Kidney glomerular epithelial cell (primary cell): Measurements from ENCODE around the gene ATP1B3.
"Not testable (repeated sequence)": the region's sequence is repeated elsewhere in the genome, so short reads cannot be mapped to it uniquely, and the experiment has no call there.

Experiments used
- DNase-seq: peaks from one replicate; lab custom pipeline; 2025; lab: John Stamatoyannopoulos, UW

Gene ATP1B3

DNA sequence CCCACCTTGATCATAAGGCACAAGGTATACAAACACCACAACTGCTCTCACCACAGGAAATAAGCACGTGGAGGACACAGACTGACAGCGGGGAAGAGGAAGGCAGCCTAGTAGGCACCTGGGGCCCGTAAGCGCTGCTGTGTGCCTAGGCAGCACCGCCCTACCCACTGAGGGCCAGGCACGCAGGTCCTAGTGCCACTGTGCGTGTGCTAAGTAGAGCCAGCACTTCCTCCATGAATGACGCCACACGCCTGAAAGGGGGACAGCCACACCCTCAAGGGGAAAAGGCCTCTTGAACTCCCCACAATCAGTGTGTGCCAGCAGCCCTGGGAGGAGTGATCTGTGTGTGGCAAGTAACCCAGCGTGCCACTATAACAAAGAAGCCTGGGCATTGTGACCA, 73.0 kb downstream of the ATP1B3 start:
- no peak for DNase-seq

DNA sequence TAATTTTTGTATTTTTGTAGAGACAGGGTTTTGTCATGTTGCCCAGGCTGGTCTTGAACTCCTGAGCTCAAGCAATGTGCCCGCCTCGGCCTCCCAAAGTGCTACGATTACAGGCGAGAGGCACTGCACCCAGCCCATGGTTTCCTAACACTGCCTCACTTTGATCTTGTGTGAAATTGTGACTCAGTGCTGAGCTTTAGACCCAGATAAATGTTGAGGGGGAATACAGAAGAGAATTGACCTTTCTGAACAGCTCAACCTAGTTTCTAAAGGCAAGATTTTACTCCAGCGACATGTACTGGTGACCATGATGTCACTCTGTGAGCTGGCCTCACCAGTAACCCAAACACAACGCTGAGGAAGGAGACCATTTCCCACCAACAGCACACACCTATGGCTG, 73.5 kb downstream of the ATP1B3 start:
- no peak for DNase-seq

DNA sequence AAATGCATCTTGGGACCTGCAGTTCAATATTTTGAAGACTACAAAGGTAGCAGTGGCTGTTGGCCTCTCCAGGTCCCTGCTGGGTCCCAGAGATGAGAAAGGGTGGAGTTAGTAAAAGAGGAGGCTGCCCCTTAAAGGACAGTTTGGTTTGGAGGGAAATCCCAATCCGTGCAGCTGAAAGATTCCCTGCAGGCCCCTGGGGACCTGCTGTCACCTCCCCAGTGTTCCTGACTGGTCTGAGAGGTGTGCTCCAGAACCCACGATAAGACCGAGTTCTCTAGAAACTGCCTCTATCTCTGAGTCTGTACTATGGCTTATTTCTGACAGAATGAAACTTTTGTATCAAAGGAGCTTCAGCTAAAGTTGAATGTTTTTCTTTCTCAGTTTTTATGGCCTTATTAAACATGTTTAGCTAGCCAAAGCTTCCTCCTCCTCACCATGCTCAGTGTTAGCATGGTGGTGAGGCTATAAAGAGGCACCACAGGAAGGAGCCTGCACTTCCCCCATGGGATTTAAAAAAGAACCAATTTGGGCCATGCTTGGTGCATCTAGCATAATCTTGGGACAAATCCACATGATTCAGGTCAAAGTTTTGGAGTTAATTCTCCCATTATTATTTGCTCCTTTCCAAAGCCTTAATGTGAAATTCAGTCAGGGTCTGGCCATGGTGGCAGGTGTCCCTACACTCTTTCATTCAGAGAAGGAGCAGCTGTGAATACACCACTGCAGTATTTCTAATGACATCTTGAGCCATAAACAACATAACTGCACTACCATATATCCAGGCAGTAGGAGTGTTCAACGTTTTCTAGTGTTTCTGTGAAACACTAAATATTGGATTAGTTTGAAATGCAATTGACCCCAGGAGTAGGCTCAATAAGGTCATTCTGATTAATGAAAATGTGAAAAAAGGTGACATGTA, 74.4 kb downstream of the ATP1B3 start:
- no peak for DNase-seq

DNA sequence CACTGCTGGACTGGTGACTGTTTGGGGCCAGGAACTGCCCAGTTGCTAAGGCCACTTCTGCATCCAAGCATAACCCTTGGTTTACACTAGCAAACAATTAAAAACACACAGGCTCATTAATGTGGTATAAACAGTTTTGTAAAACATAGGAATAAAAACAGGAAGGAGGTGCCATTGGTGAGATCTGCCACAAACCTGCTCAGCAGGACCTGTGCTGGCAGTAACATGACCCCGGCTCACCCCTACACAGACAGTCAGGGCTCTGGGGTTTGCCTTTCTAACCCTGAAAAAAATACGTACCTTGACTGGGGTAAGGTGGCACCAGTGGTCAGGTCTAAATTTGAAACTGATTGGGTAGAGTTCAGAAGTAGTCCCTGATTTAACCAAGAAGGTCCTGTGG, 76.2 kb downstream of the ATP1B3 start:
- no peak for DNase-seq

DNA sequence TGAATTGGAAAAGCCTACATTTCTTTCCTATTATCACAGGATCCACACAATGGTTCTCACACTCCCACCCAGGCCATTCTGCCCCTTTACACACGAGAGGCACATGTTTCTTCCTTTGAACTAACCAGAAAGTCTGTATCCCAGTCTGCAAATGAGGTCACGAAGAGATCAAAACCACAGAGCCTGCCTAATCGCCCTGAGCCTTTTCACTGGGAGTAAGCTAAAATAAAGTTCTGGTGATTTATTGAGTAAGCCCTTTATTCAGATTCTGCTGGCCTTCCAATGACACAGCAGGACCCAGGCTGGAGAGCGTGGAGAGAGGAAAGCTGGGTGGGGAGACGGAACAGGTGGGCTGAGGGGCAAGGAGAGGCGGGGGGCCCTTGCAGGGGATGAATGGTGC, 78.7 kb downstream of the ATP1B3 start:
- DNase-seq: no peak

DNA sequence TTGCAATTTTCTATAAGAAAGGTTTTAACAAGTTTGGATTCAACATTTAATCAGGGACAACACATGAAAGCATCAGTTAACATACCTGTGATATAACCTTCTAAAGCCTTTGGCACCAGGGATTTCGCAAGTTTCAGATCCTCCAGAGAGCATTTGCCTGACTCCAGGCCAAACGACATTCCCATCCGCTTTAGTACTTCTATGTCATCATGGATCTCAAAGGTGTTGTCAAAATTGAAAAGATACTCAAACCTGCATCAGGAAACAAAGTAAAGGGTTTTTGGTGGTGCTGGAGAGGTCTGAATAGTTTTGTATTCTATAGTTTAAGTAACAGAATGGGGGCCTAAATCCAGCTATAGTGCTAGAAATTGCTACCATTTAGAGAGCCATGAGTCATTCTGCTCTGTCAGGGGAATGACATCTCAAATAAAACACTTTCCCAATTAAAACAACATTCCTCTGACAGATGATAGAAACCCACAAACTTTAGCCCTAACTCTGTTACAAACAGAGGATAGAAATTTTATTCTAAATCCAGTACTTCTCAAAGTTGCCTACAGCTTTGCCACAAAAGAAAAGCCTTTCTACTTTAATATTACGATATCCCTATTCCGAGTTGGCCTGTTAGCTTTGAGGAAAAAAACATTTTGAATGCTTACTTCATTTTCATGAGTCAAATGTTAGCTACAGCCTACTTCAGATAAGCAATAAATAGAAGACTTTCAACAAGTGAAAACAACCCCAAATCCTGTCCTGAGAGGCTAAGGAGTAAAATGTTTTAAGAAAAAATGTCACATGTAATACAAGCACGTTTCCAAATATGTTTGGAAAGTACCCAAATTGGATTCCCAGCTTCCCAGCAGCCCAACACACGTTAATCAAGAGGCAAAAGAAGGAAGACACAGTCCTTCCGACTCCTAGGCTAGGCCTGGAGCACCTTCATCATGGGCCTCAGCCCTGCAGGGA, 83.4 kb downstream of the ATP1B3 start:
- DNase-seq: peak; percentile 59

DNA sequence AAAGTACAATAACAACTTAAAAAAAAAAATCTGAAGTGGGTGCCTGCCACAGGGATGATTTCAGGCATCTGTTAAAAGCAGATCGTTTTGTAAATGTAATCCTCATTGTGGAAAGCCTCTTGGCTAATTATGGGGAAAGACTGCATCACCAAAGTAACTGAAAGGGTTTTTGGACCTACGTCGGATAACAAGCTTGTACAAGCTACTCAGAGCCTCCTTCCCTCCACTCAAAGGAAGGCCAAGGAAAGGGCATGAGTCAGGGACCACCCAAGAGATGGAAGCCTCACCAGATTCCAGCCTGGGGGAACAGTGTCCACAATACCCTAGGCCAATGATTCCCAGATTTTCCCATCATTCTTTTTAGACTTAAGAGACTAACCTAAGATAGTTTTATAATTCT, 84.3 kb downstream of the ATP1B3 start:
- DNase-seq: no peak

DNA sequence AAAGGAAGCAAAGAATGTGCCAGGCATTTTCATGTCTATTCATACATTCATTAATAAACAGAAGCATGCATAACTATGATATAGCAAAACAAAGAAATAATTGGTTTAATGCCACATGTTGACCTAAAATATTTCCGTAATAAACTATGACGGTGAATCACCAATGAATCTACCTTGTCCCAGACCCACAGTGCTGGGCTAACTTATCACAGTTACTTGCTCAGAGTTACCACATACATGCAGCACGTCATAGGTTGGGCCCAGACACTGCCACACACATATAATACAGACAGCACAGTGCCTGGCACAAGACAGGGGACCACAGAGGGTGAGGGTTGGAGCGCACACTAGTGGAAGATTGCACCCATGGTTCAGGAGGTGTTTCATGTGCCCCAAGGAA, 86.9 kb downstream of the ATP1B3 start:
- DNase-seq: no peak

DNA sequence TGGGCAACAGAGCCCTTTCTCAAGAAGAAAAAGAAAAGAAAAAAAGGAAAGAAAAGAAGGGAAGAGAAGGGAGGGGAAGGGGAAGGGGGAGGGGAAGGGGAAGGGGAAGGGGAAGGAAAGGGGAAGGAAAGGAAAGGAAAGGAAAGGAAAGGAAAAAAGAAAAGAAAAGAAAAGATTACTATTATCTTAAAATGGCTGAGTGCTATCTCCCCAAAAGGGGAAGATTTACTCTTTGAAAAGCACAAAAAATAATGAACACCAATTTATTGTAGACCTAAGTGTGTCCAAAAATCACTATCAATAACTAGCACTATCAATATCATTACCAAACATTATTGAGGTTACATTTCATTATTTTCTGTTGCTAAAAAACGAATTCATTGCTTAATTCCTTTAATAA, 89.0 kb downstream of the ATP1B3 start:
- DNase-seq: no peak

DNA sequence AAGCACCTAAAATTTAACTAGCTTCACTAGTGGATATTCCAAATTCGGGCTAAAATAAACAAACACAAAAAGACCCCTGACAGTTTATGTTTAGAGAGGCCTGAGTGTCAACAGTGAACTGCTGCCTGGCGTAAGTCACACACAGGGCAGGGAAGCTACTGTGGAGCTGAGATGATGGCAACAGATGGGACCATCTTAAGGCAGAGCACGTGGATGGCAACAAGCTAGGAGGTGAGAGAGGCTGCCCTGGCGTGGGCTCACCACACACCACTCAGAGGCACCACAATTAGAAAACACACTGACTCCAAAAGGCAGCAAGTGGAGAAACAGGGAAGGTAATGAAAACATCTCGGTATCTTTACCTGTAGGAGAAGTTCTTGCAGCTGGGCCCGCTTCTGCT, 93.3 kb downstream of the ATP1B3 start:
- no peak for DNase-seq

DNA sequence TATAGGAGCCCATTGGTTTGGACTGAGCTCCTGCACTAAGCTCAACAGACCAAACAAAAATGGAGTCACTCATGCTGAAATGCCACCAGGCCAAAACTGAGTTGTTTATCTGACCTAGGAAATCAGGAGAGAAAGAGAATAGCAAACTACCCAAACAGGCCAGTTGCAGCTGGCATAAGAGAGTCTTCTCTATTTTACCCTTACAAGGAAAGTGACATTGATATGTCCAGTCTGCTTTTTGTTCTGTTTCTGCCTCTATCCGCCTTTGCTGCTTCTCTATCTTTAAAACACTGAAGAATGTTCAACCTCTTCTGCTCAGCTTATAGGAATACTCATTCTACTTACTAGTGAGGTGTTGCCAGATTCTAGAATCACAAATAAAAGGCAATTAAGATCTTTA, 95.1 kb downstream of the ATP1B3 start:
- DNase-seq: no peak

DNA sequence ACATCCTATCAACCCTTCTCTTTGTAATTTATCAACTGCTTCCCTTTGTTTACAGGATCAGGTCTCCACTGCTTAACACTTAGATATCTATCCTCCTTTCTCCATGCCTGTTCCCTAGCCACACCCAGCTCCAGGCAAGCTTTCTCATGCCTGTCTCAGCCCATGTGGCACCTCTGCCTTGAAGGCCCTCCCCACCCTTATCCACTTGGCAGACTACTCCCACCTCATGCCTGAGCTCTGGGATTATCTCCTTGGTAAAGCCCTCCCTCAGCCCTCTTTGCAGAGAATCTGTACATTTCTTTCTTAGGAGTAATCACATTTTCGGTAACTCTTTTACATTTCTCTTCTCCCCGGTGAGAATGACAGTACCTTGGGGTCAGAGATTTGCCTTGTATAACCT, 96.0 kb downstream of the ATP1B3 start:
- DNase-seq: no peak

DNA sequence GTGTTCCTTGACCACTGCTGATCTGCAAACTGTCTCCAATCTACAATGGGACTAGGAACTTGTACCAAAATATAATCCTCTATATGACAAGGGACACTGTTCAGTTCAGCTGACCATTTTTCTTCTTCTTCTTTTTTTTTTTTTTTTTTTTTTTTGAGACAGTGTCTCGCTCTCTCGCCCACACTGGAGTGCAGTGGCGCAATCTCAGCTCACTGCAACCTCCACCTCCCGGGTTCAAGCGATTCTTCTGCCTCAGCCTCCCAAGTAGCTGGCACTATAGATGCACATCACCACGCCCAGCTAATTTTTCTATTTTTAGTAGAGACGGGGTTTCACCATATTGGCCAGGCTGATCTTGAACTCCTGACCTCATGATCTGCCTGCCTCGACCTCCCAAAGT, 98.3 kb downstream of the ATP1B3 start:
- DNase-seq: not testable (repeated sequence)
